ENCODE data around the gene GAB2.

GRCh38 chr11:78336877-78337553 is 80.6 kb downstream of the GAB2 start:
- TF ChIP-seq CTCF (IDR thresholded peaks at IDR 0.05) (no peak), POLR2A (IDR thresholded peaks at IDR 0.05) (no peak)

All from adrenal gland (tissue), 5 donors.